ENCODE measurements around the gene KLRC4. TPM values are rescaled to one million over a fixed set of nuclear protein-coding genes. Genes with fewer than 3 reads are reported as not detected.
"Not testable (repeated sequence)": the region's sequence is repeated elsewhere in the genome, so short reads cannot be mapped to it uniquely, and the experiment has no call there.

KLRC4 gene
- total RNA-seq, 2 donors from 2014 or later, result not detected

- TF ChIP-seq CTCF (IDR thresholded peaks at IDR 0.05), result no peak
- Histone ChIP-seq H3K4me1 (peaks cover 0 to 6% of the 10 kb centered on the region in 2 donors), H3K9me3 (no peaks in the 10 kb centered on the region), H3K27ac (no peak overlapping the region), H3K27me3 (no peaks in the 10 kb centered on the region), H3K36me3 (no peaks in the 10 kb centered on the region), H3K4me3 (no peak overlapping the region)
- peak; percentile 81 for DNase-seq (ENCODE audit: low spot score)
Observed at GRCh38 chr12:10392394-10392930, 17.1 kb downstream of the KLRC4 start.

- H3K27me3 ChIP-seq; H3K36me3 ChIP-seq; DNase-seq (ENCODE audit: low spot score); H3K4me3 ChIP-seq; H3K27ac ChIP-seq; H3K4me1 ChIP-seq; H3K9me3 ChIP-seq: not testable (repeated sequence)
Observed at GRCh38 chr12:10390991-10391390, 18.6 kb downstream of the KLRC4 start.

GRCh38 chr12:10389904-10390303, 19.7 kb downstream of the KLRC4 start, which contains the start of gene KLRK1:
Gene KLRK1, minus strand, starts transcription at chr12:10390041. Its CDS starts 1,231 bp downstream, at chr12:10388810.
- no peak for TF ChIP-seq CTCF (IDR thresholded peaks at IDR 0.05)
- Histone ChIP-seq H3K27me3 (no peaks in the 10 kb centered on the region), H3K9me3 (no peaks in the 10 kb centered on the region), H3K4me3 (no peak within 1 kb of the TSS), H3K4me1 (peaks cover 0 to 6% of the 10 kb centered on the region in 2 donors), H3K36me3 (no peaks in the 10 kb centered on the region), H3K27ac (no peak within 1 kb of the TSS)
- no peak for DNase-seq (ENCODE audit: low spot score)

GRCh38 chr12:10388624-10389413, 20.7 kb downstream of the KLRC4 start:
- no peak for TF ChIP-seq CTCF (IDR thresholded peaks at IDR 0.05)
- no peaks in the 10 kb centered on the region for H3K27me3 ChIP-seq
- H3K36me3 ChIP-seq, result no peaks in the 10 kb centered on the region
- no peak for DNase-seq (ENCODE audit: low spot score)
- H3K4me1 ChIP-seq, result peaks cover 0 to 6% of the 10 kb centered on the region in 2 donors
- H3K4me3 ChIP-seq, result no peak overlapping the region
- no peak overlapping the region for H3K27ac ChIP-seq
- H3K9me3 ChIP-seq, result peaks cover 0 to 7% of the 10 kb centered on the region in 2 donors

- H3K36me3 ChIP-seq; H3K4me3 ChIP-seq; H3K27me3 ChIP-seq; H3K4me1 ChIP-seq; DNase-seq (ENCODE audit: low spot score); H3K27ac ChIP-seq: not testable (repeated sequence)
- peaks cover 0 to 16% of the 10 kb centered on the region in 2 donors for H3K9me3 ChIP-seq
Observed at GRCh38 chr12:10387498-10387897, 22.1 kb downstream of the KLRC4 start.

GRCh38 chr12:10386857-10387256, 22.7 kb downstream of the KLRC4 start:
- no peaks in the 10 kb centered on the region for H3K36me3 ChIP-seq
- no peak for TF ChIP-seq CTCF (IDR thresholded peaks at IDR 0.05)
- no peak overlapping the region for H3K4me3 ChIP-seq
- H3K27me3 ChIP-seq, result no peaks in the 10 kb centered on the region
- no peak overlapping the region for H3K27ac ChIP-seq
- H3K4me1 ChIP-seq, result no peaks in the 10 kb centered on the region
- DNase-seq (ENCODE audit: low spot score), result no peak
- H3K9me3 ChIP-seq, result peaks cover 0 to 16% of the 10 kb centered on the region in 2 donors
